Uterus (tissue), 4 donors: ENCODE data around the gene S100P. TPM values are rescaled to one million over a fixed set of nuclear protein-coding genes. Genes with fewer than 3 reads are reported as not detected.

Experiments
- DNase-seq, 2 donors: peaks; one replicate each; pipeline ENCODE4 v3.0.0-alpha.2; 2019 to 2020
- H3K27ac ChIP-seq, 2 donors: fragments of 200-600 bp; sonication (generic); 1 replicate in 1 of 2; 2 replicates in 1 of 2; pipeline ENCODE4 v1.5.1; 2016 to 2018
- H3K27me3 ChIP-seq, 2 donors: fragments of 200-600 bp; sonication (generic); one replicate each; pipeline ENCODE4 v1.5.1; 2018 to 2019; ENCODE audit warnings: control low read depth in 1 of 2
- H3K36me3 ChIP-seq, 2 donors: fragments of 200-600 bp; sonication (generic); one replicate each; pipeline ENCODE4 v1.5.1; 2019; ENCODE audit warnings: control low read depth in 1 of 2
- H3K4me1 ChIP-seq, 2 donors: fragments of 200-600 bp; sonication (generic); one replicate each; pipeline ENCODE4 v1.5.1; 2018 to 2019; ENCODE audit warnings: control low read depth in 1 of 2
- H3K4me3 ChIP-seq, 2 donors: fragments of 200-600 bp; sonication (generic); 1 replicate in 1 of 2; 2 replicates in 1 of 2; pipeline ENCODE4 v1.5.1; 2018 to 2019; ENCODE audit warnings: mild to moderate bottlenecking in 1 of 2
- H3K9me3 ChIP-seq, 2 donors: fragments of 200-600 bp; sonication (generic); one replicate each; pipeline ENCODE4 v1.5.1; 2019; ENCODE audit warnings: control low read depth in 1 of 2
- CTCF ChIP-seq, 4 experiments: fragments of 200-600 bp in 2 of 4; fragments of 450-650 bp in 2 of 4; sonication (generic) in 2 of 4; IDR thresholded peaks; one replicate each; pipeline ENCODE4 v1.5.1; 2016 to 2019; ENCODE audit warnings: antibody characterized with exemption in 4 of 4, mild to moderate bottlenecking in 2 of 4, moderate library complexity in 1 of 4
- POLR2A ChIP-seq, 2 donors: fragments of 450-650 bp; IDR thresholded peaks; one replicate each; pipeline ENCODE4 v1.6.1; 2016; ENCODE audit warnings: antibody characterized with exemption in 2 of 2, mild to moderate bottlenecking in 1 of 2, moderate library complexity in 1 of 2
- intact Hi-C: fragments of 100-400 bp; cut with DNase I; formaldehyde crosslinking; loops from one replicate; pipeline ENCODE4 v1.15.1; 2023; ENCODE audit warnings: low total_unique reads
- total RNA-seq, 4 donors: library from RNA; depleted of rRNA in 3 of 4; stranded (reverse); fragments of >200 nt in 3 of 4; gene quantifications; one replicate each; pipeline versions ENCODE4 v1.1.0 to v1.2.4, GENCODE V29; 2014 to 2023
- donor health status: DM: yes; HTN: yes; CAD: no.

S100P gene
- total RNA-seq, 4 donors from 2014 or later = 0.26 to 1.3 TPM; not detected in 2

GRCh38 chr4:6706173-6706572, 12.5 kb downstream of the S100P start:
- no peak for DNase-seq
- peaks cover 0 to 5% of the 10 kb centered on the region in 2 donors for H3K4me1 ChIP-seq
- no peaks in the 10 kb centered on the region for H3K27me3 ChIP-seq

GRCh38 chr4:6709230-6710114, 15.8 kb downstream of the S100P start, which contains the start of gene MRFAP1L1:
MRFAP1L1 (minus strand) TSS chr4:6709865; CDS start chr4:6709629, 236 bp downstream.
- peak; percentile 97 for DNase-seq
- peaks cover 0 to 5% of the 10 kb centered on the region in 2 donors for H3K4me1 ChIP-seq
- intact Hi-C loops = loop anchor here (5.0 kb wide), 1 partner anchor 278 kb away; no protein-coding TSS in a partner anchor
- no peaks in the 10 kb centered on the region for H3K36me3 ChIP-seq
- no peaks in the 10 kb centered on the region for H3K9me3 ChIP-seq
- H3K4me3 ChIP-seq = peak within 1 kb of the TSS; percentile 69 to 75
- H3K27me3 ChIP-seq = no peaks in the 10 kb centered on the region
- H3K27ac ChIP-seq = peak within 1 kb of the TSS; percentile 87 to 89
- TF ChIP-seq CTCF (IDR thresholded peaks at IDR 0.05) (peak in 2 of 4 experiments; percentile 12 to 26), POLR2A (IDR thresholded peaks at IDR 0.05) (peak in 1 of 2 donors; percentile 33)

More at GRCh38 chr4:6706173-6706572, 12.5 kb downstream of the S100P start:
- Histone ChIP-seq H3K4me3 (no peak overlapping the region), H3K36me3 (no peaks in the 10 kb centered on the region), H3K9me3 (no peaks in the 10 kb centered on the region), H3K27ac (no peak overlapping the region)
- intact Hi-C loops = loop anchor here (5.0 kb wide), 1 partner anchor 281 kb away; no protein-coding TSS in a partner anchor
- no peak for TF ChIP-seq CTCF (IDR thresholded peaks at IDR 0.05)
- TF ChIP-seq POLR2A (IDR thresholded peaks at IDR 0.05) = no peak

- H3K4me3 ChIP-seq = peak overlapping the region; percentile 69 to 75
- intact Hi-C loops = no loop called here
- peak overlapping the region; percentile 87 to 89 for H3K27ac ChIP-seq
- TF ChIP-seq CTCF (IDR thresholded peaks at IDR 0.05) = no peak
- TF ChIP-seq POLR2A (IDR thresholded peaks at IDR 0.05) = no peak
- no peaks in the 10 kb centered on the region for H3K9me3 ChIP-seq
- no peaks in the 10 kb centered on the region for H3K27me3 ChIP-seq
- DNase-seq = no peak
- H3K36me3 ChIP-seq = no peaks in the 10 kb centered on the region
- H3K4me1 ChIP-seq = peaks cover 0 to 5% of the 10 kb centered on the region in 2 donors
These were observed 16.6 kb downstream of the S100P start for GRCh38 chr4:6710282-6710681.

GRCh38 chr4:6710996-6711395, 17.3 kb downstream of the S100P start:
- no peak overlapping the region for H3K27ac ChIP-seq

More at GRCh38 chr4:6710996-6711395, 17.3 kb downstream of the S100P start:
- intact Hi-C loops = no loop called here
- Histone ChIP-seq H3K36me3 (no peaks in the 10 kb centered on the region), H3K9me3 (no peaks in the 10 kb centered on the region), H3K27me3 (no peaks in the 10 kb centered on the region), H3K4me3 (no peak overlapping the region), H3K4me1 (peaks cover 0 to 5% of the 10 kb centered on the region in 2 donors)
- no peak for DNase-seq
- TF ChIP-seq CTCF (IDR thresholded peaks at IDR 0.05) (no peak), POLR2A (IDR thresholded peaks at IDR 0.05) (no peak)
